ENCODE results near the gene GPX4.

Gene GPX4

DNA sequence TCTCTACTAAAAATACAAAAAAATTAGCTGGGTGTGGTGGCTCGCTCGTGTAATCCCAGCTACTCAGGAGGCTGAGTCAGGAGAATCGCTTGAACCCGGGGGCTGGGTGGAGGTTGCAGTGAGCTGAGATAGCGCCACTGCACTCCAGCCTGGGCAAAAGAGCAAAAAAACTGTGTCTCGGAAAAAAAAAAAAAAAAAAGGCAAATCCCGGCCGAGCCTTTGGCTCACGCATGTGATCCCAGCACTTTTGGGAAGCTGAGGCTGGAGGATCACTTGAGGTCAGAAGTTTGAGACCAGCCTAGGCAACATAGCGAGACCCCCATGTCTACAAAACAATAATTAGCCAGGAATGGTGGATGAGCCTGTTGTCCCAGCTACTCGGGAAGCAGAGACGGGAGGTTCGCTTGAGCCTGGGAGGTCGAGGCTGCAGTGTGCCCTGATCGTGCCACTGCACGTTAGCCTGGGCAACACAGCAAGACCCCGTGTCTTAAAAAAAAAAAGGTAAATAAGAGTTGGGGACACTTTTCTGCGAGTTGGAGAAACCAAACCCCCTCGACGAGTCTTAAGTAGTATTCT lies 574 bp upstream of the GPX4 start:
- H3K27ac Mint-ChIP-seq = peak overlapping the region; percentile 94
- no peaks in the 10 kb centered on the region for H3K9me3 Mint-ChIP-seq
- peaks cover 79% of the 10 kb centered on the region for H3K36me3 Mint-ChIP-seq
- ATAC-seq (no peak), DNase-seq (ENCODE audit: low spot score in 2 of 2) (no peak)
- H3K4me1 Mint-ChIP-seq = peaks cover 43% of the 10 kb centered on the region
- H3K4me3 Mint-ChIP-seq = peak overlapping the region; percentile 75

DNA sequence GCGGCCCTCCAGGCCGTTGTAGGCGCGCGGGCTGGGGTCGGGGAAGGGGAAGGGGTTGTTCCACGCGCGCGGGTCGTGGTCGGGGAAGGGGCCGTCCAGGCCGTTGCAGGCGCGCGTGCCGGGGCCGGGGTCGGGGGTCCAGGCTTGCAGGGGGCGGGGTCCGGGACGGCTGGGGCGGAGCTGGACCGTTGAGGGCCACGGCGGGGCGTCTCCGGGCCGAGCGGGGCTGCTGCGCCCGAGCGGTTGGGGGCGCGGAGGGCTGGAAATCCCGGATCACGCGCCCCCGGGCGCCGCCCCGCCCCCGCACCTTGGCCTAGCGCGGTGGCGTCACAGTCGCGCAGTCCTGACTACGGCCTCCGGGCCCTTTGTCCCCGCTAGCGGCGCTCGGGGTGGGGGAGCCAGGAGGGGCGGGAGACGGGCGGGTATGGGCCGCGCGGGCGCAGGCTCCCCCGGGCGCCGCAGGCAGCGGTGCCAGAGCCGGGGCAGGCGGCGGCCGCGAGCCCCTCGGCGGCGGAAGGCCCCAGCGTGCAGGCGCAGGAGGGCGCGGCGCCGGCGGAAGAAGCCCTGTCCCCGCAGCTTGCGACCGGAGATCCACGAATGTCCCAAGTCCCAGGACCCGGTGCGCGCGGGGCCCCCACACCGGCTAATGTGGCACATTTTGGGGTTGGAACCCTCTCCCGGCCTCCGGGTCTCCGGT lies 665 bp downstream of the GPX4 start:
- Mint-ChIP-seq H3K4me3 (peak overlapping the region; percentile 75), H3K4me1 (peaks cover 31% of the 10 kb centered on the region), H3K36me3 (peaks cover 76% of the 10 kb centered on the region), H3K9me3 (no peaks in the 10 kb centered on the region), H3K27ac (peak overlapping the region; percentile 60)
- DNase-seq (ENCODE audit: low spot score in 2 of 2) = peak; percentile 72 to 86
- ATAC-seq = peak; percentile 34

DNA sequence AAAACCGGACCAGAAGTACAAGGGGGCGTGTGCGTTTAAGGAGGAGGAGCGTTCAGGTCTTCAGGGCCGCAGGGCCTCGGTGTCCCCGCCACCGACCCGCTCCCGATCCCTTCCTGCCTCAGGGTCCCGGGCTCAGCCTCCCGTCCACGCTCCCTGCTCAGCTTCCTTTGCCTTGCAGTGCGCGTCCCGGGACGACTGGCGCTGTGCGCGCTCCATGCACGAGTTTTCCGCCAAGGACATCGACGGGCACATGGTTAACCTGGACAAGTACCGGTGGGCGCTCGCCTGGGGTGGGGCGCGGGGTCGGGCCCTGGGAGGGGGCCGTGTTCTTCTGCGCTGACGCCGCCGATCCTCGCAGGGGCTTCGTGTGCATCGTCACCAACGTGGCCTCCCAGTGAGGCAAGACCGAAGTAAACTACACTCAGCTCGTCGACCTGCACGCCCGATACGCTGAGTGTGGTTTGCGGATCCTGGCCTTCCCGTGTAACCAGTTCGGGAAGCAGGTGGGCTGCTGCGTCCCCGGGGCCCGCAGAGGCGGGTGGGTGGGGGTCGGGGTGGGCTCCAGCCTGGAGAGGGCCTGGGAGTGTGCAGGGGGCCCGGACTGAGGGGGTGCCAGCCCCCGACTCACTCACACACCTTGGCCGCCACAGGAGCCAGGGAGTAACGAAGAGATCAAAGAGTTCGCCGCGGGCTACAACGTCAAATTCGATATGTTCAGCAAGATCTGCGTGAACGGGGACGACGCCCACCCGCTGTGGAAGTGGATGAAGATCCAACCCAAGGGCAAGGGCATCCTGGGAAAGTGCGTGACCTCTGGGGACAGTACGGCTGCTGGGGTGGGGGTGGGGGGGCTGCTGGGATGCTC lies 1.4 kb downstream of the GPX4 start:
- Mint-ChIP-seq H3K4me3 (peak overlapping the region; percentile 75), H3K4me1 (peaks cover 23% of the 10 kb centered on the region), H3K36me3 (peaks cover 80% of the 10 kb centered on the region), H3K27ac (peak overlapping the region; percentile 60), H3K9me3 (no peaks in the 10 kb centered on the region)
- DNase-seq (ENCODE audit: low spot score in 2 of 2) (no peak), ATAC-seq (no peak)

DNA sequence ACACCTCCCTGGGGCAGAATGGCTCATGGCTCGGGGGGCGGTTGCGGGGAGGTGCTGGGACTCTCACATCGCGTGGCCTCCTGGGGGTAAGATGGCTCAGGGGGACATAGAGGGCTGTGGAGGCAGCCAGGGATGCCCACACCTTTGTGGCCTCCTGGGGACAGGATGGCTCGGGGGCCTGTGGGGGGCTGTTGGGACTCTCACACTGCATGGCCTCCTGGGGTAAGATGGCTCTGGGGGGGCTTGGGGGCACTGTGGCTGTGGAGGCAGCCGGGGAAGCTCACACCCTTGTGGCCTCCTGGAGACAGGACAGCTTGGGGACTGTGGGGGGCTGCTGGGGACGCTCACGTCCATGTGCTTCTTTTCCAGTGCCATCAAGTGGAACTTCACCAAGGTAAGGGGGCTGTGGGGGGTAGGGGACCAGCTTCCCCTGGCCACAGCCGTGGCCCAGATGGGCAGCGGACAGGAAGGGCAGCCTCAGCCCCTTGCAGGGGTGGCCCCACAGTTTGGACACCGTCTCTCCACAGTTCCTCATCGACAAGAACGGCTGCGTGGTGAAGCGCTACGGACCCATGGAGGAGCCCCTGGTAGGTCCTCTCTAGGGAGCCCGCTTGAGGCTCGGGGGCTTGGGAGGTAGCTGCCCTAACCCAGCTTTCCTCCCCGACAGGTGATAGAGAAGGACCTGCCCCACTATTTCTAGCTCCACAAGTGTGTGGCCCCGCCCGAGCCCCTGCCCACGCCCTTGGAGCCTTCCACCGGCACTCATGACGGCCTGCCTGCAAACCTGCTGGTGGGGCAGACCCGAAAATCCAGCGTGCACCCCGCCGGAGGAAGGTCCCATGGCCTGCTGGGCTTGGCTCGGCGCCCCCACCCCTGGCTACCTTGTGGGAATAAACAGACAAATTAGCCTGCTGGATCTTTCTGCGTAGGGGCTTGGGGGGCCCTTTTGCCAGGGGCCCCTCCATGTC lies 2.4 kb downstream of the GPX4 start:
- H3K9me3 Mint-ChIP-seq = no peaks in the 10 kb centered on the region
- DNase-seq (ENCODE audit: low spot score in 2 of 2) = no peak
- H3K27ac Mint-ChIP-seq = peak overlapping the region; percentile 78

DNA sequence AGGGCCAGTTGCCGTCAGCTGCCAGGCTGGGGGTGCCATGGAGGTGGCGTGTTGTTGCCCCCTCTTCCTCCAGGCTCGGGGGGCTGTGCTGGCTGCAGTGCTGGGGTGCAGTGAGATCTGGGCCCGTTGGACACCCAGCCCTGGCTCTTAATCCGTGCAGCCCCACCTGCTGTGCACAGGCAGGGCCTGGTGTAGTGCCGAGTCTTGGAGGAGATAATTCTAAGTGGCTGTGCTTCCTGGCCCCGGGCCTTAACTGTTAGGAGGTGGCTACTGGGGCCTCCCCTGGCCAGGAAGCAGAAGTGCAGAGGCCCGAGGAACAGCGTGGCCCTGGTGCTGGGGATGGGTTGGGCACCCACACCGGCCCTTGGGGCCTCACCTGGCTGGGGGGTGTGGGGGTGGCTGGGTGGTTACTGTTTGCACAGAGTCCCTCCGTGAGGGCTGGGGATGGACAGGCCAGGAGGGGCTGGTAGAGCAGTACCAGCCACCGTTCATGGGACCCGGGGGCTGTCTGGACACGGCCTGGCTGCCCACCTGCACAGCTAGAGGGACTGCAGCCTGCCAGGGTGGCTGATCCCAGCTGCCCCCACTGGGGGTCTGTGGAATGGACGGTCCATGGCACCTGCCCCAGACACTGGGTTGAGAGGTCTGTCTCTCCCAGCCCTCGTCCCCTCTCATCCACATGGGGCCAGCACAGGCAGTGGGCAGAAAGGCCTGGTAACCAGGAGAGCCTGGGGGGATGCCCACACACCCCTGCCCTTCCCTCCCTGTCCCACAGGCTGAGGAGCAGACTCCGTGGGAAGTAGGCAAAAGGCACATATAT lies 3.3 kb downstream of the GPX4 start:
- DNase-seq (ENCODE audit: low spot score in 2 of 2) = no peak
- peaks cover 83% of the 10 kb centered on the region for H3K36me3 Mint-ChIP-seq
- peaks cover 12% of the 10 kb centered on the region for H3K4me1 Mint-ChIP-seq
- H3K9me3 Mint-ChIP-seq = no peaks in the 10 kb centered on the region
- H3K27ac Mint-ChIP-seq = peak overlapping the region; percentile 78
- peak overlapping the region; percentile 75 for H3K4me3 Mint-ChIP-seq
- ATAC-seq = no peak

More for the DNA sequence above, 2.4 kb downstream of the GPX4 start:
- peaks cover 21% of the 10 kb centered on the region for H3K4me1 Mint-ChIP-seq
- peaks cover 83% of the 10 kb centered on the region for H3K36me3 Mint-ChIP-seq
- ATAC-seq = no peak
- peak overlapping the region; percentile 75 for H3K4me3 Mint-ChIP-seq

DNA sequence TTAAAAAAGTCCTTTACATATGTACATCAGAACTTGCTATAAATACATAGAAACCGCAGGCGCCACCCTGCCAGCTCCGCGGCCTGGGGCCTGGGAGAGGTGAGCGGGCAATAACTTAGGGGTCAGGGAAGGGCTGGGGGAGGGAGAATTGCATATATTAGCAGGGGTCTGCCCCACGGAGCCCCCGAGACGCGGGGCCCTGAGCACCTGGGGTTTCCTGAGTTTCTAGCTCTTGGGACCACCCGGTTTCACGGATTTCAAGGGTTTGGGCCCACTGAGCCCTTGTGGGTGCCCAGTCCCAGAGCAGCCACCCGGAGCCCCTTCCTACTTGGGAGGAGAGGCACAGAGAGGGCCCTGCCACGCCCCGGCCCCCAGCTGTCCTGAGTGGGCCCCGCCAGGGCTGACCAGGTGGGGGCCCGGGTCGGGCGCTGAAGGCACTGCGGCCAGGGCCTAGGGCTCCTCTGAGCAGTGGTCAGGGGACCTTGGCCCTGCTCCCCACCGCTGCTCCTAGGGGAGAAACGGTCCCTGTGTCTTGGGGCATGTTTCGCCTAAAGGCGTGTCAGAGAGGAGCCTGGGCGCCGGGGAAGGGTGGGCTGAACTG lies 4.0 kb downstream of the GPX4 start:
- Mint-ChIP-seq H3K9me3 (no peaks in the 10 kb centered on the region), H3K4me3 (no peak overlapping the region), H3K36me3 (peaks cover 83% of the 10 kb centered on the region), H3K4me1 (peaks cover 7% of the 10 kb centered on the region), H3K27ac (peak overlapping the region; percentile 78)
- no peak for DNase-seq (ENCODE audit: low spot score in 2 of 2)
- ATAC-seq = no peak

DNA sequence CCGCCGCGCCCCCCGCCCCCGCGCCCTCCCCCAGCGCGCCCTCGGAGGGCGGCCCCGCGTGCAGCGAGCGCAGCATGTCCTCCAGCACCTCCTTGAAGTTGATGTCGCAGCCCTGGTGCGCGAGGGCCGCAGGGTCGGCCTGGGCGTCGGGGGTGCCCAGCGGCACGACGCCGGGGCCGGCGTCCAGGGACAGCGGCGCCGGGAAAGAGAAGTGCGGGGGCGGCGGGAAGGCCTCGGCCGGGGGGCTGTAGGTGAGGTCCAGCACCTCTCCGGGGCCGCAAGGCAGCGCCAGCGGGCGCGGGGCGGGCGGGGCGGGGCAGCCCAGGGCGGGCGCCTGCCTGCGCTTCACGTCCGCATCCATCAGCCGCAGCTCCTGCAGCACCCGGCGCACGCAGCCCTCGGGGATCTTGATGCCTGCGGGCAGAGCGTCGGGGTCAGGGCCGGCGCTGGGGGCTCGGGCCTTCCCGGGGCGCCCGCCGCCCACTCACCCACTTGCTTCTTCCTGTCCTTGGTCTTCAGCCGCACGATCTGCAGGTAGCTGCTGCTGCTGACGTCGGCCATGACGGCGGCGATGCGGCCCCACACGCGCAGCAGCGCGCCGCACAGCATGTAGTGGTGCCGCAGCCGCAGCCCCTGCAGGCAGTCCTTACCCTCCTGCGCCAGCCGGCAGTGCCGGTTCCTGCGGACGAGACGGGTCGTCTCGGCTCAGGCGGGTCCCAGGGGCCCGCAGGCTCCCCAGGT lies 4.7 kb downstream of the GPX4 start:
- Mint-ChIP-seq H3K4me3 (no peak overlapping the region), H3K36me3 (peaks cover 83% of the 10 kb centered on the region), H3K27ac (no peak overlapping the region), H3K9me3 (no peaks in the 10 kb centered on the region), H3K4me1 (no peaks in the 10 kb centered on the region)
- ATAC-seq = no peak
- no peak for DNase-seq (ENCODE audit: low spot score in 2 of 2)

DNA sequence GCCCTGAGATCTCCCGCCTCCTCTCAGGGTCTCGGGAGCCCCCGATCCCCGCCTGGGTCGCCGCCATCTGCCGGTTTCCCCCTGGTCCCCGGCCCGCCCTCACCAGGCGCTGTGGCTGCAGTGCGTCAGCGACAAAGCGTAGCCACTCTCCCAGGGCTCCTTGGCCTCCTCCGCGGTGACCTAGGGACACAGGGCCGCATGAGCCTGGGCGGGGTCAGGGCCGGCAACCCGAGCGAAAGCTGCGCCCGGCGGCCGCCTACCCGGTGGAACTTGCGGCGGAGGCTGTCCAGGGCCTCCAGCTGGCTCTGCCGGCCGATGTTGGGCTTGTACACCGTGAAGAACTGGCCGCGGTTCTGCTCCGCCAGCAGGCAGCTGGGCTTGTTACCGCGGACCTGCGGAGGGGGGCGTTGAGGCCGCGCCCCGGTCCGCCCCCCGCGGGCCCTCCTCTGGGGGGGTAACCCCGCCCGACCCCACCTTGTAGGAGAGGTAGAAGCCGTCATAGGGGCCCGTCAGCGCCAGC lies 5.3 kb downstream of the GPX4 start:
- Mint-ChIP-seq H3K4me3 (no peak overlapping the region), H3K36me3 (peaks cover 83% of the 10 kb centered on the region), H3K4me1 (no peaks in the 10 kb centered on the region), H3K9me3 (no peaks in the 10 kb centered on the region), H3K27ac (no peak overlapping the region)
- no peak for ATAC-seq
- DNase-seq (ENCODE audit: low spot score in 2 of 2) = no peak

DNA sequence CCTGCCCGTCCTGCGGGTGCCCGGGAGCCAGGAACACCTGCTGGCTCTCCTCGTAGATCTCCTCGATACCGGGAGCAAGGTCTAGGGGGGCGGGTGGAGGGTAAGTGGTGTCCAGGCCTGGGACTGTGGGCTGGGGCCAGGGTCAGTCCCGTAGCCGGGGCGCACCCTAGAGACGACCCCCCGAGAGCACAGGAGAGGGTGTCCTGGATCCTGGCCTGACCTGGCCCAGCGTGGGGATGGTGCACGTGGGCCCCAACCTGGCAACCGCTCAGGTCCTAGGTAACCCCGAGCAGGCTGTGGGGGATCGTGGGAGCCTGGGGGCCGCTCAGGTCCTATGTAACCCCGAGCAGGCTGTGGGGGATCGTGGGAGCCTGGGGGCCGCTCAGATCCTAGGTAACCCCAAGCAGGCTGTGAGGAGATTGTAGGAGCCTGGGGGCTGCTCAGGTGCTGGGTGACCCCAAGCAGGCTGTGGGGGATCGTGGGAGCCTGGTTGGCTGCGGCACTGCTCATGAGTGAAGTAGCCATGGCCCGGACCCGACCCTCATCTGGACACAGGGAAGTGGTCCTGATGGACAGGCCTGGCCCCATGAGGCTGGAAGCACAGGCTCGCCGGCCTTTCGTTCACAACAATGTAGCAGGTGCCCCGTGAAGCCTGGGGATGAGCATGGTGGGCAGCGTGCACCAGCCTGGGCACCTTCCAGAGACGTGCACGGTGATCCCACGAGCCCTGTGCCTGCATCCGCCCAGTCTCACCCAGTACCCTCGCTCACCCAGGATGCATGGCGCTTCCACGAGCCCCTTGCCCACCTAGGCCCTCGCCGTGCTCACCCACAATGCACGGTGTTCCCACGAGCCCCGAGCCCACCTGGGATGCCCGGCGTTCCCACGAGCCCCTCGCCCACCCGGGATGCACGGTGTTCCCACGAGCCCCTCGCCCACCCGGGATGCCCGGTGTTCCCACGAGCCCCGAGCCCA lies 6.2 kb downstream of the GPX4 start:
- Mint-ChIP-seq H3K9me3 (no peaks in the 10 kb centered on the region), H3K27ac (no peak overlapping the region), H3K36me3 (peaks cover 89% of the 10 kb centered on the region), H3K4me1 (no peaks in the 10 kb centered on the region), H3K4me3 (no peak overlapping the region)
- ATAC-seq (no peak), DNase-seq (ENCODE audit: low spot score in 2 of 2) (no peak)

DNA sequence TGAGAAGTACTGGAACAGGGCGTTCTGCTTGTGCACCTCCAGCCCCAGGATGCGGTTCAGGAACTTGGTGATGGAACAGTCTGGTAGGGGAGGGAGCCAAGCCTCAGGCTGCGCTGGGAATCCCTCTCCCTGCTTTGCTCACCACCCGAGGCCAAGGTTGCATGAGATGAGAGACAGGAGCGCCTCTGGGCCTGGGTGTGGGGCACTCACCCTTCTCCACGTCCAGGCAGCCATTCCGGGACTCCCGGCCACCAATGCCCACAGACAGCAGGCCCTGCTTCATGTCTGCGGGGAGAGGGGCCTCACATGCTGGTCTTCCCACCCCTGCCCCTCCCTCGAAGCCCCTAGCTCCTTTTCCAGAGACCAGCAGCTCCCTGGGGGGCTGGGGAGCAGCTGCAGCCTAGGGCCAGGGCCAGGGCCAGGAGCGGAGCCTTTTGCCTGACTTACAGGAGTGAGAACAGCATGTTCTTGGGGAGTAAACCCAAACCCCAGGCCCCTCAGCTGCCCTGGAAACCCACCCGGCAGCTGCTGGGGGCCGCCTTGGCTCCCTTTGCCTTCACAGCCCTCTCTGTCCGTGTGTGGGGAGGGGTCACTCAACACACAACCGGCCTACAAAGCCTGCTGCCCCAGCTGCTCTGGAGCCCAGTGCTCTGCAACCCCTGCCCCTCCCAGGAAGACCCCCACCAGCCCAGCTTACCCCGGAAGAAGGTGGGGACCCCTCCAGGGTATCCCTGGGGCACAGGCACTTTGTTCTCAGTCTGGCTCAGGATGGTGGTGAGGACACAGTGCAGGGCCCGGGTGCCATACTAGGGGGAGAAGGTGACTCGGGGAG lies 7.2 kb downstream of the GPX4 start:
- no peak overlapping the region for H3K4me3 Mint-ChIP-seq
- H3K4me1 Mint-ChIP-seq = no peaks in the 10 kb centered on the region
- H3K27ac Mint-ChIP-seq = peak overlapping the region; percentile 43
- ATAC-seq (no peak), DNase-seq (ENCODE audit: low spot score in 2 of 2) (no peak)
- H3K9me3 Mint-ChIP-seq = no peaks in the 10 kb centered on the region
- peaks cover 92% of the 10 kb centered on the region for H3K36me3 Mint-ChIP-seq

DNA sequence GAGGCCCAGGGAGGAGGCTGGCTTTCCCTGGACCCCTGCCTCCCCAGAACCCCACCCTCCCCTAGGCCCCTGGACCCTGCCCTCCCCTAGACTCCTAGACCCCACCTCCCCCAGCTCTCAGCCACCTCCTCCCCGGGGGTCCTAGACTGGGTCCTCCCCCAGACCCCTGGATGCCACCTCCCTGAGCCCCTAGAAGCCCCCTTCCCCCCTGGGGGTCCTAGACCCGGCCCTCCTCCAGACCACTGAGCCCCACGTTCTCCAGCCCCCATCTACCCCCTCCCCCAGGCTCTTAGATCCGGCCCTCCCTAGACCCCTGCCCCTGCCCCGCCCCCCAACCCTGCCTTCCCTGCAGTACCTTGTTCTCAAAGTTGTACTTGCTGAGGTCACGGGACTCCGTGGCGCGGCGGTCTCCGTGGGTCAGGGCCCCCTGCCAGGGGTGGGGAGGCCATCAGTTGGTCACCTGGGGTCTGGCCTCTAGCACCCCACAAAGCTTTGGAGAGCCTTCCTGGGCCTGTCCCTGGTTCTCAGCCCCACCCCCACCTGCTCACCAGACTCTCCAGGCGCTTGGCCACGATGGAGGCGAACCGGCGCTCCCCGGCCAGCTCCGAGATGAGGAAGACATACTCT lies 8.0 kb downstream of the GPX4 start:
- Mint-ChIP-seq H3K4me1 (no peaks in the 10 kb centered on the region), H3K27ac (peak overlapping the region; percentile 43), H3K36me3 (peaks cover 92% of the 10 kb centered on the region), H3K4me3 (no peak overlapping the region), H3K9me3 (no peaks in the 10 kb centered on the region)
- no peak for DNase-seq (ENCODE audit: low spot score in 2 of 2)
- no peak for ATAC-seq

Data from stimulated activated effector memory CD8-positive, alpha-beta T cell treated with anti-CD3 and anti-CD28 coated beads, Interleukin-12 subunit alpha, Interleukin-12 subunit beta, amount 100 ng/mL, for 72 hours (primary cell).